CD4-positive, alpha-beta T cell (primary cell): ENCODE measurements around the gene TTC6. TPM values are rescaled to one million over a fixed set of nuclear protein-coding genes. Genes with fewer than 3 reads are reported as not detected.

Experiments
- ATAC-seq: fragments of 200-7000 bp; cut with Tn5 transposase; one replicate; pipeline ENCODE4 v1.10.0; 2022; ENCODE audit warnings: mild to moderate bottlenecking; ENCODE audit not compliant: poor library complexity
- CTCF ChIA-PET: fragments of 350-600 bp; sonication (Branson Sonifier 250); formaldehyde crosslinking; loops from one replicate; lab custom pipeline; 2021; ENCODE audit warnings: antibody characterized with exemption, inconsistent platforms; lab: Charles Lee
- POLR2A ChIA-PET: fragments of 350-600 bp; sonication (Branson Sonifier 250); formaldehyde crosslinking; loops from one replicate; lab custom pipeline; 2021; ENCODE audit warnings: antibody characterized with exemption, inconsistent platforms; lab: Charles Lee
- DNase-seq, 14 experiments: peaks; one replicate each; pipeline ENCODE4 v3.0.0-alpha.2; 2013 to 2020; ENCODE audit warnings: mixed read lengths in 2 of 14
- H3K27ac ChIP-seq, 2 donors: one replicate each; pipeline versions ENCODE4 v1.5.1 to v1.7.0; 2013; ENCODE audit warnings: low read length in 2 of 2, low read depth in 1 of 2, mild to moderate bottlenecking in 1 of 2
- H3K27me3 ChIP-seq, 2 experiments: 1 replicate in 1 of 2; 2 replicates in 1 of 2; pipeline versions ENCODE4 v1.6.1 to v1.7.0; 2013; ENCODE audit warnings: low read length in 2 of 2, control low read depth in 1 of 2, mild to moderate bottlenecking in 1 of 2, moderate library complexity in 1 of 2; ENCODE audit not compliant: insufficient read depth in 2 of 2, control insufficient read depth in 1 of 2
- H3K36me3 ChIP-seq: one replicate; pipeline ENCODE4 v1.6.1; 2013; ENCODE audit warnings: low read length, control low read depth; ENCODE audit not compliant: insufficient read depth
- H3K4me1 ChIP-seq: one replicate; pipeline ENCODE4 v1.6.1; 2013; ENCODE audit warnings: low read length, control low read depth; ENCODE audit not compliant: insufficient read depth
- H3K4me3 ChIP-seq: one replicate; pipeline ENCODE4 v1.5.1; 2013; ENCODE audit warnings: mild to moderate bottlenecking, low read length, moderate library complexity
- H3K9me3 ChIP-seq, 2 experiments: 1 replicate in 1 of 2; 2 replicates in 1 of 2; pipeline versions ENCODE4 v1.6.1 to v1.7.0; 2013; ENCODE audit warnings: low read length in 2 of 2, mild to moderate bottlenecking in 2 of 2, control low read depth in 1 of 2, moderate library complexity in 1 of 2; ENCODE audit not compliant: control insufficient read depth in 1 of 2, insufficient read depth in 1 of 2
- H3K27ac Mint-ChIP-seq: one replicate; pipeline ENCODE4 v1.8.0; 2020; ENCODE audit warnings: mixed read lengths
- H3K27me3 Mint-ChIP-seq: one replicate; pipeline ENCODE4 v1.8.0; 2021; ENCODE audit warnings: mixed read lengths
- H3K36me3 Mint-ChIP-seq: one replicate; pipeline ENCODE4 v1.8.0; 2021; ENCODE audit warnings: low read depth, mixed read lengths
- H3K4me1 Mint-ChIP-seq: one replicate; pipeline ENCODE4 v1.8.0; 2021; ENCODE audit warnings: low read depth, mixed read lengths
- H3K4me3 Mint-ChIP-seq: one replicate; pipeline ENCODE4 v1.8.0; 2020; ENCODE audit warnings: mild to moderate bottlenecking, mixed read lengths
- H3K9me3 Mint-ChIP-seq: one replicate; pipeline ENCODE4 v1.8.0; 2020; ENCODE audit warnings: mixed read lengths
- CTCF ChIP-seq: fragments of 200-600 bp; IDR thresholded peaks from one replicate; pipeline ENCODE4 v1.8.0; 2022; ENCODE audit warnings: antibody characterized with exemption, mild to moderate bottlenecking
- intact Hi-C, 2 experiments: fragments of 100-400 bp; cut with DNase I in 1 of 2; cut with micrococcal nuclease in 1 of 2; formaldehyde crosslinking; loops; one replicate each; pipeline versions ENCODE4 v1.15.1 to v1.9.0; 2023 to 2025; cut with DNase I, micrococcal nuclease
- total RNA-seq, 174 experiments: library from RNA in 2 of 174; stranded (reverse) in 2 of 174; gene quantifications; one replicate each; pipeline ENCODE4 v1.2.3 and lab custom pipeline; 2021 to 2026

The TTC6 gene
- total RNA-seq, 2 experiments from 2014 or later = not detected

- no peak overlapping the region for H3K4me3 ChIP-seq
- no peaks in the 10 kb centered on the region for H3K36me3 ChIP-seq
- no peak for DNase-seq
- ChIA-PET POLR2A (no interaction called here), CTCF (no interaction called here)
- H3K9me3 Mint-ChIP-seq = peaks cover 6% of the 10 kb centered on the region
- no peak overlapping the region for H3K27ac Mint-ChIP-seq
- peaks cover 6% of the 10 kb centered on the region for H3K27me3 Mint-ChIP-seq
- no peak for ATAC-seq
- no peaks in the 10 kb centered on the region for H3K27me3 ChIP-seq
- H3K9me3 ChIP-seq = no peaks in the 10 kb centered on the region
- H3K4me1 Mint-ChIP-seq = no peaks in the 10 kb centered on the region
- H3K36me3 Mint-ChIP-seq = no peaks in the 10 kb centered on the region
- intact Hi-C loops = no loop called here
- H3K4me1 ChIP-seq = no peaks in the 10 kb centered on the region
- TF ChIP-seq CTCF = no peak
- H3K4me3 Mint-ChIP-seq = no peak overlapping the region
- H3K27ac ChIP-seq = no peak overlapping the region
These were observed 24.0 kb upstream of the TTC6 start for GRCh38 chr14:37571391-37571790.

GRCh38 chr14:37573356-37573755 lies 22.1 kb upstream of the TTC6 start:
- H3K36me3 ChIP-seq = no peaks in the 10 kb centered on the region

GRCh38 chr14:37579274-37579673 lies 16.2 kb upstream of the TTC6 start:
- Mint-ChIP-seq H3K36me3 (no peaks in the 10 kb centered on the region), H3K4me3 (no peak overlapping the region), H3K27ac (no peak overlapping the region), H3K27me3 (peaks cover 46% of the 10 kb centered on the region), H3K4me1 (no peaks in the 10 kb centered on the region), H3K9me3 (peaks cover 2% of the 10 kb centered on the region)
- POLR2A ChIA-PET = no interaction called here
- peaks cover 0 to 11% of the 10 kb centered on the region in 2 experiments for H3K9me3 ChIP-seq
- ATAC-seq = no peak
- no peaks in the 10 kb centered on the region for H3K4me1 ChIP-seq
- CTCF ChIA-PET = no interaction called here
- no peak overlapping the region for H3K4me3 ChIP-seq
- H3K27me3 ChIP-seq = peaks cover 10 to 27% of the 10 kb centered on the region in 2 experiments
- intact Hi-C loops = no loop called here
- no peak overlapping the region for H3K27ac ChIP-seq
- H3K36me3 ChIP-seq = no peaks in the 10 kb centered on the region
- no peak for TF ChIP-seq CTCF
- DNase-seq = no peak

More at GRCh38 chr14:37573356-37573755, 22.1 kb upstream of the TTC6 start:
- H3K4me1 ChIP-seq = no peaks in the 10 kb centered on the region
- no peak overlapping the region for H3K4me3 ChIP-seq
- DNase-seq = no peak
- H3K9me3 ChIP-seq = no peaks in the 10 kb centered on the region
- Mint-ChIP-seq H3K27ac (no peak overlapping the region), H3K27me3 (peaks cover 11% of the 10 kb centered on the region), H3K4me3 (no peak overlapping the region), H3K36me3 (no peaks in the 10 kb centered on the region), H3K9me3 (peaks cover 7% of the 10 kb centered on the region), H3K4me1 (no peaks in the 10 kb centered on the region)
- no peak for TF ChIP-seq CTCF
- H3K27ac ChIP-seq = no peak overlapping the region
- no peaks in the 10 kb centered on the region for H3K27me3 ChIP-seq
- ChIA-PET CTCF (no interaction called here), POLR2A (no interaction called here)
- no peak for ATAC-seq
- intact Hi-C loops = no loop called here
